Erythroblast (primary cell): ENCODE measurements around the gene STX7.

Experiments used
- DNase-seq, 2 experiments: peaks; one replicate each; lab custom pipeline; 2025; lab: John Stamatoyannopoulos, UW
- GATA1 ChIP-seq: IDR thresholded peaks from 2 replicates; pipeline ENCODE4 v1.6.1; 2011; ENCODE audit warnings: low read depth, mild to moderate bottlenecking, control low read depth, low read length, moderate library complexity
- POLR2A ChIP-seq: IDR thresholded peaks from 2 replicates; pipeline ENCODE4 v1.6.1; 2011; ENCODE audit warnings: mild to moderate bottlenecking, low read length

Gene STX7

DNA sequence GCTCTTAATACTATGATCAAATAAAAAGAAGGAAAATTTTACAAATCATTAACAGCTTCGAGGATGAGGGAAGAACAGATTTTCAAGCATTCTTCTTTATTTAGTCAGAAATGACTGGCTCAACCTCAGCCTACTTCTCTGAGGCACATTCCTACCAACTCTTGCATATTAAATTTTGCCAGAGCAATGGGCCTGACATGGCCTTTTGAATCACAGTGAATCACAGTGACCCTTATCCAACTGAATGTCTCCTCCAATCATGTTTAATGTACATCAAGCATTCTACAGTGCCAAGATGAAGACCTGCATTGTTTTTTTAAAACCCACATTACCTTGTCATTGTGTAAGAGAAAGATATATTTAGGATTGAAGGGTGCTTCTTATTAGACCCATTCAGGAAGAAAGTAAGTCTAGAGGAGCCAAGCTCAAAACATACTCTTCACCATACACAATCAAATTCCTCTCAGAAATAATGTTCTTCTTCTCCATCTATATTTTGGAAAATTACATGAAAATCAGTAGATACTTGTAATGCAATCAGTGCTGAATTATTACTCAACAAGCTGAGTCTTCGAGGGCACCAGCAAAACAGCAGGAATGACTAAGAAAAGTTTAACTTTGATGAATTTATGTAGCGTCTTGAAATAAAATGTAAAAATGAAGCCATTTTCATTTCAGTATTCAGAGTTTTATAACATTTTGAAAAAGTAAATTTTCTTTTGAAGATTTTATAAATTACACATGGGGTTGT lies 67.5 kb downstream of the STX7 start:
- DNase-seq, result no peak
- TF ChIP-seq POLR2A, result no peak
- TF ChIP-seq GATA1, result no peak

DNA sequence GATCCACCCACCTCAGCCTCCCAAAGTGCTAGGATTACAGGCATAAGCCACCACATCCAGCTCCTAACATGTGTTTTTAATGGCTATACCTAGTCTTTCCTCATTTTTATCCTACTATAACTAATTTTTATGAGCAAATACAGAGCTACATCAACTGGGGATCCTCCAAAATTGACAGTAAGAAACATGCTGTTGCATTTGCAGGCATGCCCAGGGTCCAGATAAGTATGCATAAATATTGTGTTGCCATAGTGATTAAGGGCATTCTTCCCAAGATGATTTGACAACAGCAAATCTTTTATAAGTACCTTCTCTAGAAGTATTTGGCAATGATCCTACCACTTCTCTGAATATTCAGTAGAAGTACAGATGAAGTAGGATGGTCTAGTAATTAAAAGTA lies 69.7 kb downstream of the STX7 start:
- TF ChIP-seq GATA1 (no peak), POLR2A (no peak)
- no peak for DNase-seq

DNA sequence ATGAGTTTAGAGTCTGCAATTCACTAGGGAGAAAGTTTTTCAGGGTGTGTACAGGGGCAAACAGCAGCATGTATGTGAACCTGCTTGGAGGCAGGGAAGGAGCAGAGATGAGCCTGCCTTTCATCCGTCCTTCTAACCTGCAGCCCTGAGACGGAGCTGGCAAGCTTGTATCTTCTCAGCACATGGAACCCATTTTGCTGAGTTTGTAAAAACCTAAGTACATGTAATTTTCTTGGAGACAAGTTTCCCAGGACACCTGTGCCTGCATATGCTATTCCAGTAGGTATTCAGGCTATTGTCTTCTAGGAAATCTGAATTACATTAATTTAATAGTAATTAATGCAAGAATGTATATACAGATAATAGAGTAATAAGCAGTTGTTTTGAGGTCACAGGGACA lies 82.8 kb downstream of the STX7 start:
- TF ChIP-seq GATA1 (no peak), POLR2A (no peak)
- no peak for DNase-seq

DNA sequence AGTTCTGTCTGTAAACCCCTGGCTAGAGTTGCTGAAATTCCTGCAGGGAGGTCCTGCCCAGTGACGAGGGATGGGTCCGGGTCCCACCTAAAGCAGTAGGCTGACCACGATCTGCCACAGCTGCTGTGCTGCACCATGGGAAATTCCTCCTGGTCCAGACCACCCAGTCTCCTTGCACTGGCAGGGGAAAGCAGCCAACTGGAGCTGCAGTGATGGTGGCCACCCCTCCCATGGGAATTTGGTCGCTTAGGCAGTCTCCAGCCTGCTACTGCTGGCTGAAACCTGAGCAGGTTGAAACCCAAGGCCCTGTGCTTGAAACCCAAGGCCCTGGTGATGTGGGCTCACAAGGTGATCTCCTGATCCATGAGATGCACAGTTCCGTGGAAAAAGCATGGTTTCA lies 87.7 kb downstream of the STX7 start:
- no peak for DNase-seq
- TF ChIP-seq GATA1 (no peak), POLR2A (no peak)

DNA sequence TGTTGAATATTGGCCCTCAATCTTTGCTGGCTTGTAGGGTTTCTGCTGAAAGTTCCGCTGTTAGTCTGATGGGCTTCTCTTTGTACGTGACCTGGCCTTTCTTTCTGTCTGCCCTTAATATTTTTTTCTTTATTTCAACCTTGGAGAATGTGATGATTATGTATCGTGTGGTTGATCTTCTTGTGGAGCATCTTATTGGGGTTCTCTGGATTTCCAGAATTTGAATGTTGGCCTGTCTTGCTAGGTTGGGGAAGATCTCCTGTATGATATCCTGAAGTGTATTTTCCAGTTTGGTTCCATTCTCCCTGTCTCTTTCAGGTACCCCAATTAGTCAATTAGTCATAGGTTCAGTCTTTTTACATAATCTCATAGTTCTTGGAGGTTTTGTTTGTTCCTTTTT lies 89.1 kb downstream of the STX7 start:
- no peak for DNase-seq
- no peak for TF ChIP-seq POLR2A
- TF ChIP-seq GATA1, result no peak

DNA sequence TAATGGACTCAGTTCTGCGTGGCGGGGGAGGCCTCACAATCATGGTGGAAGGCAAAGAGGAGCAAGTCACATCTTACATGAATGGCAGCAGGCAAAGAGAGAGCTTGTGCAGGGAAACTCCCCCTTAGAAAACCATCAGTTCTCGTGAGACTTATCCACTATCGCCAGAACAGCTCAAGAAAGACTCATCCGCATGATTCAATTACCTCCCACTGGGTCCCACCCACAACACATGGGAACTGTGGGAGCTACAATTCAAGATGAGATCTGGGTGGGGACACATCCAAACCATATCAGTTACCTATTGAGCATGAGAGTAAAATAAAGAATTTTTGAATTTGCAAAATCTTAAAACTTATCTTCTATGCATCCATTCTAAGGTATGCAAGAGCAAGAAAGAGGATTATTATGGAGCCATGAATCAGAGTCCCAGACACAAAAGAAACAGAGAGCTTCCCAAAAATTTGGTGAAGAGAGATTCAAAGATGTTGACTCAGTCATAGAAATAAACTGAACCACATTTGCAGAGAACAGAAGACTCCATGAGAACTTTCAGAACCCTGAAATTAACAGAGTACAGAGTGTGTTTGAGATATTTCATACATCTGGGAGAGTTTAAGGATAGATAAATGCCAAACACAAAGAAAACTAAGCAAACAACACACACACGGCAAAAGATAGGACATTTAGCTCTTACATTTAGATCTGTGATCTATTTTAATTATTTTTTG lies 94.5 kb downstream of the STX7 start:
- TF ChIP-seq POLR2A, result no peak
- DNase-seq, result no peak

DNA sequence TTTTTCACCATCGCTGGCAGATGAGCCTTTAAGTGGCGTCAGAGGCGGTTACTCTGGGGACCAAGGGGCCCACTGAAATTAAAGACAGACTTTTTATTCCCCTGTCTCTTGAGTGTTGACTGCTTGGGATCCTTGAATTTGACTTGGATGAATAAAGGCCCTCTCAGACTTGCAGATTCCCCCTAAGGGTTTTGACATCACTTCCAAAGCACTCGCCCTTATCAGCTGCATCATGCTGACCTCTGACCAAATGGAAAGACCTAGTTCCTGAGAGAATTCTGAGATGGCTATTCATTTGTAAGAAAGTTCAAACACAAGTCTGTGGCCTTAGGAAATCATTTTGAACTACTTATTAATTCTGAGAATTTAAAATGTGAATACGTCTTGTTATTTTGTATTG lies 98.2 kb downstream of the STX7 start:
- DNase-seq, result no peak
- TF ChIP-seq GATA1 (no peak), POLR2A (no peak)

DNA sequence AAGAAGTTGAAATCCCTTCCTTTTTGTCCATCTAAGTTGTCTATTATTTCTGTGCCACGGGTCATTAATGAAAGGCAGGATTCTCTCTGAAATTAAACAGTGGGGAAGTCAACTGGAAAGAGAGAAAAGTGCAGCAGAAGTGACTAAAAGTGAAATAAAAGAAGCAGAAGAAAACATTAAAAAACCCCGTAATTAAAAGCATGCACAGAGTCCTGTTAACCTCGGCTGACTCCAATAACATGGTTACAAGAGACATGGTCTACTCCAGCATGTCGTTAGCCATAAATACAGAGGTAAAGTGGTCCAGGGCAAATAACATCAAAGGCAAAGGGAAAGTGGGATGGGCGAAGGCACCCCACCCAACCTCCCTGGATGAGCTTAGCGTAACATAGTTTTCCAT lies 98.6 kb downstream of the STX7 start:
- TF ChIP-seq GATA1 (no peak), POLR2A (no peak)
- DNase-seq, result no peak

DNA sequence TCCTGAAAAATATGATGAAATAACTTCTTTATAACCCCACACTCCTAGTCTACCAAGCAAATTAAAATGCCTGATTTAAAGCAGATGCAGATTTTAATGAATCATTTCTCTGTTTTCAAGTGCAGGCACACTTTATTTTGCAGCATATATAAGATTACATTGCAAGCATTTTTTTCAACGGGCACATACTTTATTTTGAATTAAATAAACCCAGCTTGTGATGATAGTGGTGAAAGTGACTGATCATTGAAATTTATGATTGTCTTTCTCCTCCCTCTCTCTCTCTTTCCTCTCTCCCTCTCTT lies 99.5 kb downstream of the STX7 start:
- TF ChIP-seq GATA1 (no peak), POLR2A (no peak)
- DNase-seq, result no peak

DNA sequence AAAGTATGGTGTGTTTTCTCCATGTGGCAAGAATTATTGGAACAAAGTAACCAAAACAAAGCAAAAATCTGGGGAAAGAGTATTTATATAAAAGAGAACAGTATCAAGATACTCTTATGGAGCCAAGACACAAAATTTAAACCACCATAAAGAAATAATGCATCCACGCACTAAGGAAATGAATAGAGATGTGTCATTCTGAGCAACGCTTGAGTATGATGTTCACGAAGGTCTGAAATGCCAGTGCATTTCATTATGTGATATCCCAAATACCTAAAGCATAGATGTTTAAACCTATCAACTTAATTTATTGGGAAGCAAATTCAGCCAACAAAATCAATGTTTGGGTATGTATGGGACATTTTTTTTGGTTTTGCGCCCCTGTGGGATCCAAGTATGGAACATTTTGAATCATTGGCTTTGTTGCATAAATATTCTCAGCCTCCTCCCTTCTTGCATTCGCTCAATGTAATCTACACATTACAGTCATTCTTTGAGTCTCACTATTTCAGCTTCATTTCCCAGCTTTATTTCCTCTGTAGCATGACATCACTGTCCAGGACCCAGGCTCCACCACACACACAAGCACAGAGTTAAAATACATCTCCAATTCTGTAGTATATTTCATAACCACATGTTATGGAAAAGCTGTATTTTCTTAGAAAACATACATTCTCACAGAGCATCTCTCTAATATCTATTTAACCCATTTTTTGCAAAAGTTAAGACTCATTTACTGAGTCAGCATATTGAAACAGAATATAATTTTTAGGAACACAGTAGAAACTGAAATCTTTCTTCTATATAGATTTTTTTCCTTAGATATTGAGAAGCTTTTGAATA lies 100.0 kb downstream of the STX7 start:
- DNase-seq, result no peak
- TF ChIP-seq GATA1, result no peak
- TF ChIP-seq POLR2A, result no peak

DNA sequence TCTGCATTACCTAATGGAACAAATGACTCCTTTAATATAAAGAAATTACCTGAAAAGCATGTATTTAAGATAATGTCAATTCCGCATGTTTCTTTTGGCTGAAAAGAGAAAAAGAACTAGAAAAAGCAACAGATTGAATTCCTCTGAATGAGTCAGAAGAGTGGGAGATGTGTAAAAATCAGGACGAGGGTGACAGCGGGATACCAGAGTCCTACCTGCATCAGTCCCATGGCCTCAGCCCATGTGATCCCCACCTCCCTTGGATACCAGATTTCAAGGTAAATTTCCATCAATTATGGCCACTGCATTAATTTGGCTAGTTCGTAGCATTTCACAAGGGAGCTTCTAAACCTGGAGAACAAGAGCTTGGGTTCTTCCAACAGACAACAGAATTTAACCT lies 101.6 kb downstream of the STX7 start:
- DNase-seq, result no peak
- no peak for TF ChIP-seq POLR2A
- TF ChIP-seq GATA1, result no peak

DNA sequence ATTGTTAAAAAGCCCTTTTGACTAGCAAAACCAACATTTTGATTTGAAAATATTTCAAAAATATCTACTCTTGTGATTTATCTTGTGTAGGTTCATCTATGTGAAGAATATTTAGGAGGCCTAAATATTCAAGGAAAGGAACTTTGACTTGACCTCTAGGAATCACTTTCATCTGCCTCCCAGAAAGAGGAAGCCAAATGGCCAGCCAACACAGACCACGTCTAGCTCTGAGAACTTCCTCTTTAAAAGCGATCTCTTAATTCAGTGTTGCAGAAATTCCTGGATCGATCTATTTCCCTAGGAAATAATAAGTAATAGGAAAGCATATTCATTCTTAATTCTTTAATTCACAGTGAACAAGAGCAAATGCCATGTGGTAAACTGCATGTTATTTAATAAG lies 102.1 kb downstream of the STX7 start:
- no peak for TF ChIP-seq GATA1
- TF ChIP-seq POLR2A, result no peak
- DNase-seq, result no peak

DNA sequence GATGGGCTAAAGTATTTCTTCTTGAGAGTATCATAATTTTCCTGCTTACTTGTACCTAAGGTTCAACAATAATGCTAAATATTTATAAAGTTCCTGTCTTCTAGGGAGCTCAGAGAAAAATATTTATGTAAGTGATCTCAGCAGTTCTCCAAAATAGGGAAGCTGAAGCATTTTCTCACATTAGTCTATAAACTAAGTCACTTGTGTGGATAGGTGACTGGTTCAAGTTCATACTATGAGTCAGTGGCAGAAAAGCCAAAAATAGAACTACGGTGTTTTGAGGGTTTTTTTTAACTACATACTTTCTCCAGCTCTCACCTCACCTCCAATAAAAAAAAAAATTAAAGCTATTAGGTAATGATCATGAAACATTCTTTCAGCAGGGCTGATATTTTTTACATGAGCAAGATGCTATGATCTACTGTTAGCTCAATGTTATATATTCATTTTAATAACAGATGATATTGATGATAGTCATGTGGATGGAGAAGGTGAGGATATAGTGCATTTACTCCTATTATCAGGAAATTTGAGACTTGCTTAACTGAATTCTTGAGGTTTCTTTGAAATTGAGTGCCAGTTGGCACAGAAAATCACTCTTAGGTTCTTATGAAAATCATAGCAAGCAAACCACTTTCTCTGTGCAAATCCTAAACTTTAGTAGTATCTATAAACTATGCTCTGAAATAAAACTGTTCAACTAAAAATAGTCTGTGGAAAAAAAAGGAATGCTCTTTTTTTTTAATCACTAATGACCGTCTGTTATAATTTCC lies 107.6 kb downstream of the STX7 start:
- TF ChIP-seq POLR2A, result no peak
- TF ChIP-seq GATA1, result no peak
- no peak for DNase-seq

DNA sequence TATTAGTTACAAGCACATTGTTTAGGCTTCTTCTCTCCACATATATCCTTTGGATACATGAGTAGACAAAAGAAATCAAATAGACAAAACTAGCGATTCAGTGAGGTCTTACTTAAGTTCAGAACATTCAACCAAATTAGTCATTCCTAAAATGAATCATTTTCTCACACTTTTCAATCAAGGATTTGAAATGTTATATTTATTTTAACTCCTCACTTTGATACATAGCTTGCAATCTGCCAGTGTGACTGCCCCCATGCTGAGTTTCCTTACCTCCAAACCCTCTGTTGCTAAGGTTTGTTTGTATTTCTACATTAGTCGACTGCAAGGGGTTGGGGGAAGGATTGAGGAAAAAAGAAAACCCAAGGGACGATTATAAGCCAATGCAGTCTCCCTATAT lies 108.2 kb downstream of the STX7 start:
- TF ChIP-seq POLR2A, result no peak
- TF ChIP-seq GATA1, result no peak
- DNase-seq, result no peak
